Activated naive CD8-positive, alpha-beta T cell treated with anti-CD3 and anti-CD28 coated beads, Interleukin-2, amount 50 U/mL, for 24 hours (primary cell): ENCODE data around the gene UBL4B.

Source experiments
- ATAC-seq: fragments of 150-1000 bp; cut with Tn5 transposase; one replicate; pipeline ENCODE4 v1.10.0; 2021
- DNase-seq: peaks from one replicate; pipeline ENCODE4 v3.0.0; 2021
- H3K27ac Mint-ChIP-seq: one replicate; pipeline ENCODE4 v1.8.0; 2021; ENCODE audit warnings: mild to moderate bottlenecking, mixed read lengths
- H3K27me3 Mint-ChIP-seq: one replicate; pipeline ENCODE4 v1.8.0; 2021; ENCODE audit warnings: mixed read lengths
- H3K36me3 Mint-ChIP-seq: one replicate; pipeline ENCODE4 v1.8.0; 2021; ENCODE audit warnings: low read depth, mixed read lengths
- H3K4me1 Mint-ChIP-seq: one replicate; pipeline ENCODE4 v1.8.0; 2021; ENCODE audit warnings: mixed read lengths
- H3K4me3 Mint-ChIP-seq: one replicate; pipeline ENCODE4 v1.8.0; 2021; ENCODE audit warnings: mild to moderate bottlenecking, moderate library complexity, mixed read lengths
- H3K9me3 Mint-ChIP-seq: one replicate; pipeline ENCODE4 v1.8.0; 2021; ENCODE audit warnings: mixed read lengths

The UBL4B gene

GRCh38 chr1:110118636-110119396 lies 6.6 kb downstream of the UBL4B start:
- DNase-seq (peak; percentile 27), ATAC-seq (peak; percentile 82)
- Mint-ChIP-seq H3K4me3 (no peak overlapping the region), H3K27ac (no peak overlapping the region), H3K27me3 (peaks cover 19% of the 10 kb centered on the region), H3K4me1 (peaks cover 7% of the 10 kb centered on the region), H3K9me3 (peaks cover 9% of the 10 kb centered on the region), H3K36me3 (no peaks in the 10 kb centered on the region)

GRCh38 chr1:110119843-110120242 lies 7.6 kb downstream of the UBL4B start:
- no peak overlapping the region for H3K4me3 Mint-ChIP-seq

GRCh38 chr1:110120960-110121561 lies 8.8 kb downstream of the UBL4B start:
- Mint-ChIP-seq H3K4me1 (peaks cover 7% of the 10 kb centered on the region), H3K36me3 (no peaks in the 10 kb centered on the region), H3K9me3 (peaks cover 13% of the 10 kb centered on the region), H3K27ac (no peak overlapping the region), H3K4me3 (no peak overlapping the region), H3K27me3 (peaks cover 21% of the 10 kb centered on the region)
- no peak for ATAC-seq
- no peak for DNase-seq

More at GRCh38 chr1:110119843-110120242, 7.6 kb downstream of the UBL4B start:
- peaks cover 21% of the 10 kb centered on the region for H3K27me3 Mint-ChIP-seq
- H3K4me1 Mint-ChIP-seq: peaks cover 7% of the 10 kb centered on the region
- no peak for DNase-seq
- H3K27ac Mint-ChIP-seq: no peak overlapping the region
- H3K36me3 Mint-ChIP-seq: no peaks in the 10 kb centered on the region
- ATAC-seq: no peak
- H3K9me3 Mint-ChIP-seq: peaks cover 13% of the 10 kb centered on the region

- H3K27me3 Mint-ChIP-seq: peaks cover 13% of the 10 kb centered on the region
- no peak for DNase-seq
Observed at GRCh38 chr1:110123224-110123623, 11.0 kb downstream of the UBL4B start.

GRCh38 chr1:110125810-110126209 lies 13.6 kb downstream of the UBL4B start:
- Mint-ChIP-seq H3K36me3 (no peaks in the 10 kb centered on the region), H3K4me1 (no peaks in the 10 kb centered on the region), H3K27me3 (peaks cover 30% of the 10 kb centered on the region), H3K4me3 (no peak overlapping the region), H3K9me3 (peaks cover 9% of the 10 kb centered on the region), H3K27ac (no peak overlapping the region)
- DNase-seq: no peak
- no peak for ATAC-seq

More at GRCh38 chr1:110123224-110123623, 11.0 kb downstream of the UBL4B start:
- ATAC-seq: no peak
- no peak overlapping the region for H3K4me3 Mint-ChIP-seq
- peaks cover 5% of the 10 kb centered on the region for H3K4me1 Mint-ChIP-seq
- H3K9me3 Mint-ChIP-seq: peaks cover 13% of the 10 kb centered on the region
- H3K36me3 Mint-ChIP-seq: no peaks in the 10 kb centered on the region
- H3K27ac Mint-ChIP-seq: no peak overlapping the region

- H3K4me3 Mint-ChIP-seq: no peak overlapping the region
Observed at GRCh38 chr1:110130113-110130591, 17.9 kb downstream of the UBL4B start.

GRCh38 chr1:110130989-110131388 lies 18.7 kb downstream of the UBL4B start:
- Mint-ChIP-seq H3K4me3 (no peak overlapping the region), H3K9me3 (no peaks in the 10 kb centered on the region), H3K4me1 (no peaks in the 10 kb centered on the region), H3K27ac (no peak overlapping the region), H3K27me3 (peaks cover 36% of the 10 kb centered on the region), H3K36me3 (no peaks in the 10 kb centered on the region)
- no peak for DNase-seq
- no peak for ATAC-seq

More at GRCh38 chr1:110130113-110130591, 17.9 kb downstream of the UBL4B start:
- Mint-ChIP-seq H3K9me3 (no peaks in the 10 kb centered on the region), H3K27ac (no peak overlapping the region), H3K36me3 (no peaks in the 10 kb centered on the region), H3K27me3 (peaks cover 32% of the 10 kb centered on the region), H3K4me1 (no peaks in the 10 kb centered on the region)
- no peak for DNase-seq
- ATAC-seq: no peak

GRCh38 chr1:110132682-110133081 lies 20.4 kb downstream of the UBL4B start:
- no peak overlapping the region for H3K4me3 Mint-ChIP-seq
- H3K36me3 Mint-ChIP-seq: no peaks in the 10 kb centered on the region
- ATAC-seq (no peak), DNase-seq (no peak)
- H3K4me1 Mint-ChIP-seq: peaks cover 8% of the 10 kb centered on the region
- H3K27me3 Mint-ChIP-seq: peaks cover 43% of the 10 kb centered on the region
- H3K27ac Mint-ChIP-seq: no peak overlapping the region
- no peaks in the 10 kb centered on the region for H3K9me3 Mint-ChIP-seq

GRCh38 chr1:110133436-110133835 lies 21.2 kb downstream of the UBL4B start:
- Mint-ChIP-seq H3K4me1 (peaks cover 9% of the 10 kb centered on the region), H3K9me3 (no peaks in the 10 kb centered on the region), H3K4me3 (no peak overlapping the region), H3K27me3 (peaks cover 45% of the 10 kb centered on the region), H3K36me3 (no peaks in the 10 kb centered on the region), H3K27ac (no peak overlapping the region)
- ATAC-seq (no peak), DNase-seq (no peak)

- Mint-ChIP-seq H3K4me1 (peaks cover 9% of the 10 kb centered on the region), H3K4me3 (no peak overlapping the region), H3K27me3 (peaks cover 42% of the 10 kb centered on the region), H3K27ac (no peak overlapping the region), H3K36me3 (no peaks in the 10 kb centered on the region), H3K9me3 (no peaks in the 10 kb centered on the region)
- ATAC-seq (no peak), DNase-seq (no peak)
Observed at GRCh38 chr1:110134050-110134595, 21.9 kb downstream of the UBL4B start.

- DNase-seq: no peak
- H3K27me3 Mint-ChIP-seq: peaks cover 40% of the 10 kb centered on the region
- H3K4me3 Mint-ChIP-seq: no peak overlapping the region
- no peaks in the 10 kb centered on the region for H3K36me3 Mint-ChIP-seq
- peaks cover 9% of the 10 kb centered on the region for H3K4me1 Mint-ChIP-seq
- H3K27ac Mint-ChIP-seq: no peak overlapping the region
- H3K9me3 Mint-ChIP-seq: no peaks in the 10 kb centered on the region
- peak; percentile 37 for ATAC-seq
Observed at GRCh38 chr1:110135246-110135645, 23.0 kb downstream of the UBL4B start.

GRCh38 chr1:110135666-110136065 lies 23.4 kb downstream of the UBL4B start:
- H3K4me3 Mint-ChIP-seq: no peak overlapping the region
- DNase-seq: no peak
- H3K4me1 Mint-ChIP-seq: peaks cover 9% of the 10 kb centered on the region
- no peak for ATAC-seq
- peaks cover 38% of the 10 kb centered on the region for H3K27me3 Mint-ChIP-seq
- H3K36me3 Mint-ChIP-seq: no peaks in the 10 kb centered on the region
- H3K9me3 Mint-ChIP-seq: no peaks in the 10 kb centered on the region
- H3K27ac Mint-ChIP-seq: no peak overlapping the region

- no peak for ATAC-seq
- Mint-ChIP-seq H3K27me3 (peaks cover 34% of the 10 kb centered on the region), H3K9me3 (no peaks in the 10 kb centered on the region), H3K36me3 (no peaks in the 10 kb centered on the region), H3K4me1 (peaks cover 9% of the 10 kb centered on the region), H3K27ac (no peak overlapping the region), H3K4me3 (no peak overlapping the region)
- DNase-seq: peak; percentile 29
Observed at GRCh38 chr1:110136911-110137310, 24.7 kb downstream of the UBL4B start.

- ATAC-seq (no peak), DNase-seq (no peak)
- Mint-ChIP-seq H3K4me1 (peaks cover 9% of the 10 kb centered on the region), H3K27me3 (peaks cover 46% of the 10 kb centered on the region), H3K4me3 (no peak overlapping the region), H3K9me3 (no peaks in the 10 kb centered on the region), H3K36me3 (no peaks in the 10 kb centered on the region), H3K27ac (no peak overlapping the region)
Observed at GRCh38 chr1:110138956-110139355, 26.7 kb downstream of the UBL4B start.

GRCh38 chr1:110144366-110144765 lies 32.1 kb downstream of the UBL4B start:
- ATAC-seq (no peak), DNase-seq (no peak)
- Mint-ChIP-seq H3K36me3 (no peaks in the 10 kb centered on the region), H3K4me3 (no peak overlapping the region), H3K4me1 (no peaks in the 10 kb centered on the region), H3K27ac (no peak overlapping the region), H3K27me3 (peaks cover 24% of the 10 kb centered on the region), H3K9me3 (no peaks in the 10 kb centered on the region)
